ENCODE results near the gene GPC1.

GPC1 gene

GRCh38 chr2:240456447-240457222 lies 21.2 kb downstream of the GPC1 start:
- no peak for DNase-seq (ENCODE audit: low spot score)

GRCh38 chr2:240457223-240458043 lies 22.0 kb downstream of the GPC1 start:
- no peak for DNase-seq (ENCODE audit: low spot score)

- no peak for DNase-seq (ENCODE audit: low spot score)
Measured at GRCh38 chr2:240458044-240458899, 22.8 kb downstream of the GPC1 start.

- DNase-seq (ENCODE audit: low spot score) = no peak
Measured at GRCh38 chr2:240458900-240459391, 23.5 kb downstream of the GPC1 start.

GRCh38 chr2:240459401-240460252 lies 24.2 kb downstream of the GPC1 start:
- no peak for DNase-seq (ENCODE audit: low spot score)

GRCh38 chr2:240460253-240460711 lies 24.8 kb downstream of the GPC1 start:
- DNase-seq (ENCODE audit: low spot score) = no peak

GRCh38 chr2:240460781-240461431 lies 25.4 kb downstream of the GPC1 start:
- DNase-seq (ENCODE audit: low spot score) = no peak

GRCh38 chr2:240461471-240462072 lies 26.1 kb downstream of the GPC1 start:
- no peak for DNase-seq (ENCODE audit: low spot score)

- DNase-seq (ENCODE audit: low spot score) = no peak
Measured at GRCh38 chr2:240462073-240462706, 26.7 kb downstream of the GPC1 start.

- no peak for DNase-seq (ENCODE audit: low spot score)
Measured at GRCh38 chr2:240462707-240463273, 27.3 kb downstream of the GPC1 start.

- DNase-seq (ENCODE audit: low spot score) = no peak
Measured at GRCh38 chr2:240463274-240463865, 27.9 kb downstream of the GPC1 start.

- DNase-seq (ENCODE audit: low spot score) = no peak
Measured at GRCh38 chr2:240463866-240464481, 28.5 kb downstream of the GPC1 start.

GRCh38 chr2:240464514-240465241 lies 29.2 kb downstream of the GPC1 start:
- no peak for DNase-seq (ENCODE audit: low spot score)

- no peak for DNase-seq (ENCODE audit: low spot score)
Measured at GRCh38 chr2:240465268-240465764, 29.9 kb downstream of the GPC1 start.

GRCh38 chr2:240465765-240466578 lies 30.5 kb downstream of the GPC1 start:
- no peak for DNase-seq (ENCODE audit: low spot score)

- no peak for DNase-seq (ENCODE audit: low spot score)
Measured at GRCh38 chr2:240466579-240467148, 31.2 kb downstream of the GPC1 start.

Measured in germinal center (tissue), 1 donor.